HG02943 (cell line): Measurements from ENCODE around the gene PLAGL2.

Experiments used
- ATAC-seq: cut with Tn5 transposase; IDR thresholded peaks from one replicate; pipeline ENCODE4 v1.9.1; 2021; ENCODE audit warnings: mild to moderate bottlenecking, low read depth, moderate library complexity; ENCODE audit not compliant: unreplicated experiment

Gene PLAGL2

DNA sequence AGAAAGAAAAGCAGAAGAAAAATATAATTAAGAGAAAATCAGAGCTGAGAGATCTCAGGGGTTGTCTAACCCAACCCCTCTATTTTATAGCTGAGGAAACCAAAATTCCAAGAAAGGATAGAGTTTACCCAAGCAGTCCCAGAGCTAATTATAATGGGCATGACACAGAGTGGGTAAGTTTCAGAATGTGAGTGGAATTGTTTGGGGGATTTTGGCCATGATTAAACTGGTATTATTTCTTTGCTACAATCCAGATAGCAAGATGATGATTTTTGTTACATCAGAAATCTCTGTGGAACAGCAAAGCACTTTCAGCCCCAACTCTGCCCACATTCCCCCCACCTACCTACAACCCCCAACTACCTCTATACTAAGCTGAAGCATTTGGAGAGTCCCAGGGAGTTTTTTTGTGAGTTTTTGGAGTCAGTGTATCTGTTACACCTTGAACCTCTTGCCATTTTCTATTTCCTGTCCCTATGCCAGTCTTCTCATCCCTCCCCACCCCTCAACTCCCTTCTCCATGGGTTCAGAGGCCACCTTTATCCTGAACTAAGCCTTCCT is 24.9 kb upstream of the PLAGL2 start:
- no peak for ATAC-seq

DNA sequence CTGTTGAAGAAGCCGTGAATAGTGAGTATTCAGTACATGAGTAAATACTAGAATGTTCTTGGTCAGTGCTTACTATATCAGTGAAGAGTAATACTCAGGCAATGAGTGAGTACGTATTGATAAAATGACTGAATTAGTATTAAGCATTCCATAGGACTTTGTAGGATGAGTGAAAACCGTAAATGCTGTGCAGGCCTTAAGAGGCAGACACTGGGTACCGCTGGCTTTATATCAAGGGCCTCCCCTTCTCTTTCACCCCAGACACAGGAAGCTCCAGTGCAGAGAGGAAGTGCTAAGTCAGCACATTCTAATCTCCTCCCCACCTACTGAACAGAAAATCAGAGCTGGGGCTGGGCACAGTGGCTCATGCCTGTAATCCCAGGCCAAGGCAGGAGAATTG is 24.3 kb upstream of the PLAGL2 start:
- ATAC-seq = no peak

DNA sequence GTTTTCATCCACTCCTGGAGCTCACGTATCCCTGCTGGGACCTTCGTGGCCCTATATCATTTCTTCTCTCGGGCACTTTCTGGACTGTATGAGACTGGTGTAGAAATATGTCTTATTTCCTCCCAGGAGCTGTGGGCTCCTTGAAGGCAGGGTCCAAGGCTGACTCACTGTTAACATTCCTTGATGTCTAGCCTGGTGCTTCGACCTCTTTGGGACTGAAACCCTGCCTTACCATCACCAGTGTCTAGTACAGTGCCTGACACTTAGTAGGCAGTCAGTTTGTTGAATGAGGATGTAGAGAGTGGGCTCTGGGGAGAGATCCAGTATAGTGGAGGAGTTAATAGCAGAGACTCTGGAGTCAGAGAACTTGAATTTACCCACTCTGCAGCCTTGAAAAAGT is 23.7 kb upstream of the PLAGL2 start:
- no peak for ATAC-seq

DNA sequence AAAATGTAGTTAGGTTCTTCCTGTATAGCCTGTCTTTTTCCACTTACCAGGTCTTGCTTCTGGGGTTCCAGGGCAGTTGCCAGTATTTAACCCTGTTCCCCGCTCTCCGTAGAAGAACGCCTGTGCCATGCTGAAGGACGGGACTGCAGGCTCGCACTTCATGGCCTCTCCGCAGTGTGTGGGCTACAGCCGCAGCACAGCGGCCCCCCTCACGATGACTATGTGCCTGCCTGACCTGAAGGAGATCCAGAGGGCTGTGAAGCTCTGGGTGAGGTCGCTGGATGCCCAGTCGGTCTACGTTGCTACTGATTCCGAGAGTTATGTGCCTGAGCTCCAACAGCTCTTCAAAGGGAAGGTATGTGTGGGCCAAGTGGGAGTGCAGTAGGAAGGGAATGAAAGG is 23.2 kb upstream of the PLAGL2 start:
- no peak for ATAC-seq

DNA sequence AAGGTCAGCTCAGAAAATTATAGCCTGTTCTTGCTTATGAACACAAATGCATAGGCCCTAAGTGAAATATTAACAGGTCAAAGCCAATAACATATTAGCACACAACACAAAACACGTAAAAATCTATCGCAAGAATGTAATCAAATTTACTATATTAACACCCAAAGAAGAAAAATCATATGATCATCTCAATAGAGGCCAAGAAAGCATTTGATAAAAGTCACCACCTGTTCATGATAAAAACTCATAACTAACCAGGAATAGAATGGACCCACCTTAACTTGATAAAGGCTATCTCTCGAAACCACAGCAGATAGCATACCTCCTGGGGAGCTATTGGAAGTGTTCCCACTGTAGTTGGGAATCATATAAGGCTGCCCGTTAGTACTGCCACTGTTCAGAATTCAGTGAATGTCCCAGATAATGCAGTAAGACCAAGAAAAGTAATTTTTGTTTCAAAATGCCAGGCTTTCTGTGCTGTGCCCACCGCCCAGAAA is 21.8 kb upstream of the PLAGL2 start:
- ATAC-seq = no peak

DNA sequence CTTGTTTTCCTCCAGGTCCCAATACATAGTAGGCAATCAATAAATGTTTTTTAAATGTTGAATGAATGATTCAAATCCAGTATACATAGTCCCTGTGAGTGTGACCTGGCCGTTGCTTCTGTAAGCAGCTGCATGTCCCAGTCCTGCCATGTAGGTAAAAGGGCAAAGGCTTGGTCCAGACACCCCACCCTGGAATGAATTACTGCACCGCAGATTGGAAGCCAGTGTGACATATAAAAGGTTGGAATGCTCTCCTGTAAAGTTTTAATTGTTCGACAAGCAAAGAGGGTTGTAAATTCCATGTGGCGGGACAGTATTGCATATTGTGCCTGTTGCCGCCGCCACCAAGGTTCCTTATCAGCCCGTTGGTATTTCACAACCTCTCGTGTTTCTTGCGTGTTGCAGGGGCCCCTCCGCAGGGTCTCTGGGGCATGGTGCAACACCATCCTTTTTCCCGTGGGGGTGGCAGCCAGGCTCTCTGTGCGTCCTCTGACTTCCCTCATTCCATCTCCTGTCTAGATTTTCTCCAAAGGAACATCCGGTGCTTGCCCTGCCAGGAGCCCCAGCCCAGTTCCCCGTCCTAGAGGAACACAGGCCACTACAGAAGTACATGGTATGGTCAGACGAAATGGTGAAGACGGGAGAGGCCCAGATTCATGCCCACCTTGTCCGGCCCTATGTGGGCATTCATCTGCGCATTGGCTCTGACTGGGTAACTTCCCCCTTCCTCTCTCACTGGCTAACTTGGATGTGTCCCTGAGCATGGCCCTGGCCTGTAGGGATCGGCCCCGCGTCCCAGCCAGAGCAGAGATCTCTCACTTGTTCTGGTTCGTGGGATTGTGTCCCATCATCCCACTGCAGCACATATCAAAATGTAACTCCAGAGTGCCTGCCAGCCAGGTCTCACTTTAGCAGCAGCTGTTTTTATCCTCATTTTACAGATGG is 20.5 kb upstream of the PLAGL2 start:
- ATAC-seq = no peak

DNA sequence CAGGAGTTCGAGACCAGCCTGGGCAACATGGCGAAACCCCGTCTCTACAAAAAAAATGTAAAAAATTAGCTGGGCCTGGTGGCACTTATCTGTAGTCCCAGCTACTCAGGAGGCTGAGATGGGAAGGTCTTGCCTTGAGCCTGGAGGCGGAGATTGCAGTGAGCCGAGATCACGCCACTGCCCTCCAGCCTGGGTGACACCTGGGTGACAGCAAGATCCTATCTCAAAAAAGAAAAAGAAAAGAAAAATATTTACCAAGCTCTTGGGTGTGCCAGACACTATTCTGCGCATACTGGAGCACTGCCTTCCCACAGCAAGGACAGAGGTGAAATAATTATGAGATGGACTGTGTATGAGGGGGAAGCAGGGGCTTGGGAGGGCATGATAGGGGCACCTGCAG is 19.8 kb upstream of the PLAGL2 start:
- no peak for ATAC-seq

DNA sequence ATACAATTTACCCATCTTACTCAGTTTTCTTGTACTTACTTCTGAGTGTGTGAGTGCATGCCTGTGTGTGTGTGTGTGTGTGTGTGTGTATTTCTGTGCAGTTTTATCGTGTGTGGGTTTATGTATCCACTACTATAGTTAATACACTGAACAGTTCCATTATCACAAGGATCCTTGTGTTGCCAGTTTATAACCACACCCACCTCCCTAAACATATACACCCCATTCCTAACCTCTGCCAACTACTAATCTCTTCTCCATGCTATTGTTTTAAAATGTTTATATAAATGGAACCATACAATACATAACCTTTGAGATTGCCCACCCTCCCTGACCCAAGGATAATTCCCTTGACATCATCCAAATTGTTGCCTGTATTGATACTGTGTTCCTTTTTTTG is 18.8 kb upstream of the PLAGL2 start:
- ATAC-seq = no peak

DNA sequence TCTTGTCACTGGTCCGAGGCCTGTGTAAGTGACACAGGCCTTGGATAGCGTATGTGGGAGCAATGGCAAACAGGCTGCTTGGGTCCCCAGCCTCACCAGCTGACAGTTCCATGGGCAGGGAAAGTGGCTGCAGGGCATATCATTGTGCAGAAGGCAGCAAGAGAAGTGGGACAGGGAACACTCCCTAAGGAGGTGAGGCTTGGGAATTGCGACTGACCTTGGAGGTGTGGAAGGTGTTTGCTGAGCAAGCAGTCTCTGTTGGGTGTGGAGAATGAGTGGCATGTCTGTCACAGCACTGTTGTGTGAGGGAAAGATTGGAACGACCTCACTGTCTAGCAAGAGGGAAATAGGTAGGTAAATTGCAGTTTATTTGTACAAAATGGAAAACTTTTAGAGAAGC is 16.9 kb upstream of the PLAGL2 start:
- ATAC-seq = no peak

DNA sequence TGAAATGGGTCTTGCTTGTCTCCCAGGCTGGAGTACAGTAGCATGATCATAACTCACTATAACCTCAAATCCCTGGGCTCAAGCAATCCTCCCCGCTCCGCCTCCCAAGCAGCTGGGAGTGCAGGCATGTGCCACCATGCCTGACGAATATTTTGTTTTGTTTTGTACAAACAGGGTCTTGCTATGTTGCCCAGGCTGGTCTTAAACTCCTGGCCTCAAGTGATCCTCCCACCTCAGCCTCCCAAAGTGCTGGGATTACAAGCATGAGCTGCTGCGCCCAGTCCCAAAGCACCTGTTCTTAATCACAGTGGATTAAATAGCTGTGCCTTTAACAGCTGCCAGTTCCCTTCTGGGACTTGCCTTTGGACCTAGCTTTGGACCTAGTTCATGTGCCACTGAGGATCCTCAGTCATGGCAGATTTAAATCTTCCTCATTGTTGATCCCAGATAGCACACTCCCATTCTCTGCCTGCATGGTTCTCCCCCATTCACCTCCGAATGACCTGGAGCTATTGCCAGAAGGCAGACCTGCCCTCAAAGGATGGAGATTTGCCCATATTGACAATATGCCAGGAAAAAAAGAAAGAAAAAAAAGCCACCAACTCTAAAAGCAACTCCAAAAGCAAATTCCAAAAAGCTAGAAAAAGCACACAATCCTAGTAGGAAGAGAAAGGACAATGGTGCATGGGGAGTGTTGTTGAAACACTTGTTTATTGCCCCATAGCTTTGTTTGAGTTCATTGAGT is 10.8 kb upstream of the PLAGL2 start:
- ATAC-seq = no peak

DNA sequence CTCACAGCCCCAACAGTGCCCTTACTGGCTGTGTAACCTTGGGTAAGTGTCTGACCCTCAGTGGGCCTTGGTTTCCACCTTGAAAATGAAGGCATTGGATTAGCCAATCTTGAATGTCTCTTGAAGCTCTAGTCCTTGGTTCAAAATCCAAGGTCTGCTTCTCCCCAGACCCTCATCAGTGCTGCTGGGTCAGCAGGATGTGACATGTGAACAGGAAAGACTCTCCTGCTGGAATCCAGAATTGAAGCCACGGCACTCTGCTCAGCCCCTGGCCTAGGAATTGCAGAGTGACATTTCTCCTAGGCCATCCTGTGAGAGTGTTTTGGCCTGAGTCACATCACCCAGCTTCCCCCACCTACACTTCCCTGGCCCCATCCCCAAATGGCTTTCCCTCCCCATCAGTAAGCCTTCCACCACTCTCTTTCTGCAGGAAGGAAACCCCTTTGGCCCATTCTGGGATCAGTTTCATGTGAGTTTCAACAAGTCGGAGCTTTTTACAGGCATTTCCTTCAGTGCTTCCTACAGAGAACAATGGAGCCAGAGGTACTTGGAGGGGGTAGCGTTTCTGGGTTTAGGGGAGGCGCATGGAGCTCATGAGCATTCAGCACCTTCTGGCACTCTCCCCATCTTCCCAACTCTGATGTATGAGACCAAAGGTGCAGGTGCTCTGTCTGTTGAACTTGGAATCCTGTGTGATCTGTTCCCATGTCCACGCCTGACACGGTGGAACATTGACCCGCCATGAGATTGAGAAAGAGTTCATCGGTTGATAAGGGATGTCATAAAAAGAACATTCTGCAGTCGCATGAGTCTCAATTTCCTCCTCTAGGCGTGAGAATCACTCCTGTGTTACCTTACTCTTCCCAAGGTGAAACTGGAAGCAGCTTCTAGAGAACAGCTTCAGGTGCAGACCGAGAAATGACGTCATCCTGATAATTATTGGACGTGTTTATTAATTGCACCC is 8.9 kb upstream of the PLAGL2 start:
- no peak for ATAC-seq

DNA sequence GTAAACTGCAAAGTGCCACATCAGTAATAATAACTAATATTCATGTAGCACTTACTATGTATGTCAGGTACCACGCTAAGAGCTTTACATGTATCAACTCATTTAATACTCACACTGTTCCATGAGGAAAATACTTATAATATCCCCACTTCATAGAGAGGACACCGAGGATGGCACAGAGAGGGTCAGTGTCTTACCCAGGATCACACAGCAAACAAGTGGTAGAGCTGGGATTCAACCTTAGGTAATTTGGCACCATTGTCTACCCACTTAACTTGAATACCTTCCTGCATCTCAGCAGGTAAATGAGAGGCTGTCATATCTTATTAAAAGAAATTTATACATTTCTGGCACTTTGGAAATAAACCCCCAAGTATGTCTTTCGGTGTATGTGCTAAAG is 8.2 kb upstream of the PLAGL2 start:
- ATAC-seq = no peak

DNA sequence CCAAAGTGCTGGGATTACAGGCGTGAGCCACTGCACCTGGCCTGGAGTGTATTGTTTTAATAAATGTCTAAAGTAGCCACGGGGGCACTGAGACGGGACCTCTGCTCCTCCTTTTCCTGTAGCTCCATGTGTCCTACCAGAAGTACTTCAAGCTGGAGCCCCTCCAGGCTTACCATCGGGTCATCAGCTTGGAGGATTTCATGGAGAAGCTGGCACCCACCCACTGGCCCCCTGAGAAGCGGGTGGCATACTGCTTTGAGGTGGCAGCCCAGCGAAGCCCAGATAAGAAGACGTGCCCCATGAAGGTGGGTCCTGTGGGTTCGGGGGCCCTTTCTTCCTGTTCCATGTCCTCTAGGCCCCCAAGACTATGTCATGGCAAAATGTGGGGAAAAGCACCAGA is 7.6 kb upstream of the PLAGL2 start:
- no peak for ATAC-seq

DNA sequence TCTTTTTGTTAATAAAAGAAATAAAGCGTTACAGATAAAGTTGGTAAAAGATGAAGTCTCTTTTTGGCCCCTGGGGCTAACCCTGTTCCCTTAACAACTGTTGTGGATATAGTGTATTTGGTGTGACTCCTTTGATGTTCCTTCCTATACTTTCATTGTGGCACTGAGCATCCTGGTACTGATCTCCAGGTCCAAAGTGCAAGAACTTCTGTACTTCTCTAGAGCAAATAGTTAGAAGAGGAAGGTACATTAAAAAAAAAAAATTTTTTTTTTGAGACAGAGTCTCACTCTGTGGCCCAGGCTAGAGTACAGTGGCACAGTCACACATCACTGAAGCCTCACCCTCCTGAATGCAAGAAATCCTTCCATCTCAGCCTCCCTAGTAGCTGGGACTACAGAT is 6.3 kb upstream of the PLAGL2 start:
- no peak for ATAC-seq

DNA sequence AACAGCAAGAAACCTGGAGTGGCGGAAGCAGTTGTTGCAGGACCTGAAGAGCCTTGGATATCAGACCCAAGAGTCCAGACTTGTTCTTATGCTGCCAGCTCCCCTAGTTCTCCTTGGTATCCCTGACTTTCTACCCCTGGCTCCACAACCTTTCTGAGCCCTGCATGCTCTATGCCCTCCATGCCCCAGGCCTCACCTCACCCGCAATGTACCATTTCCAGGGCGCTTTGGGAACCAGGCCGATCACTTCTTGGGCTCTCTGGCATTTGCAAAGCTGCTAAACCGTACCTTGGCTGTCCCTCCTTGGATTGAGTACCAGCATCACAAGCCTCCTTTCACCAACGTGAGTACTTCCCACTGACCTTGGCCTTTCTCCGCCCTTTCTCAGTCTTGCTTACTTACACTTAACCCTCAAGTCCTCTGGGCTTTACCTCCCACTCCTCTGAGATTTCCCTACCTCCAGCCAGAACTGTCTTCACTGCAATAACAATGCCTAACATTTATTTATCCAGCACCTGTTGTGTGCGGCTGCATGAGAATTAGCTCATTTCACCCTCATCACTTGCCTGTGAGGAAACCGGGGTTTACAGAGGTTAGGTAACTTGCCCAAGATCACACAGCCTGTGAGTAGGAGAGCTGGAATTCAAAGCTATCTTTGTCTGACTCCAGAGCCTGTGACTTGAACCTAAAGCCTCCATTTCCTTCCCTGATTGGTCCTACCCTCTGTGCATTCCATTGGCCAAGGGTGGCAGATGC is 2.5 kb upstream of the PLAGL2 start:
- ATAC-seq = no peak

DNA sequence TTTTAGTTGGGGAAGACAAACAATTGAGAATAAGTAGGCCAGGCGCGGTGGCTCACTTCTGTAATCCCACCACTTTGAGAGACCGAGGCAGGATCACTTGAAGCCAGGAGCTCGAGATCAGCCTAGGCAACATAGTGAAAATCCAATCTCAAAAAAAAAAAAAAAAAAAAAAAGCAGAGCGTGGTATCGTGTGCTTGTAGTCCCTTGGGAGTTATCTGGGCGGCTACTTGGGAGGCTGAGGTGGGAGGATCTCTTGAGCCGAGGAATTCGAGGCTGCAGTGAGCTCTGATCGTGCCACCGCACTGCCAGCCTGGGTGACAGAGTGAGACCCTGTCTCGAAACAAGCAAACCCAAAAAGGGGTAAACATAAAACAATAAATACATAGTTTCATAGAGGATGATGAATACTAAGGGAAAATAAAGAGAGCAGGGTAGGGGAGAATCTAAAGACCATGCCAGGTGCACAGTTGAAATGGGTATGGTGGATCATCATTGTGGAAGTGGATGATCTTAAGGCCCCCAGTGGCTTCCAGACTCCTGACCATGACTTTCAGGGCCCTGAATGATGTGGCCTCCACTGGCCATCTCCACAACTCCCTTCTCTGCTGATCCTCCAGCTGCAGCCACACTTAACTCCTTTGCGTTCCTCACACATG is 1.1 kb upstream of the PLAGL2 start:
- no peak for ATAC-seq

DNA sequence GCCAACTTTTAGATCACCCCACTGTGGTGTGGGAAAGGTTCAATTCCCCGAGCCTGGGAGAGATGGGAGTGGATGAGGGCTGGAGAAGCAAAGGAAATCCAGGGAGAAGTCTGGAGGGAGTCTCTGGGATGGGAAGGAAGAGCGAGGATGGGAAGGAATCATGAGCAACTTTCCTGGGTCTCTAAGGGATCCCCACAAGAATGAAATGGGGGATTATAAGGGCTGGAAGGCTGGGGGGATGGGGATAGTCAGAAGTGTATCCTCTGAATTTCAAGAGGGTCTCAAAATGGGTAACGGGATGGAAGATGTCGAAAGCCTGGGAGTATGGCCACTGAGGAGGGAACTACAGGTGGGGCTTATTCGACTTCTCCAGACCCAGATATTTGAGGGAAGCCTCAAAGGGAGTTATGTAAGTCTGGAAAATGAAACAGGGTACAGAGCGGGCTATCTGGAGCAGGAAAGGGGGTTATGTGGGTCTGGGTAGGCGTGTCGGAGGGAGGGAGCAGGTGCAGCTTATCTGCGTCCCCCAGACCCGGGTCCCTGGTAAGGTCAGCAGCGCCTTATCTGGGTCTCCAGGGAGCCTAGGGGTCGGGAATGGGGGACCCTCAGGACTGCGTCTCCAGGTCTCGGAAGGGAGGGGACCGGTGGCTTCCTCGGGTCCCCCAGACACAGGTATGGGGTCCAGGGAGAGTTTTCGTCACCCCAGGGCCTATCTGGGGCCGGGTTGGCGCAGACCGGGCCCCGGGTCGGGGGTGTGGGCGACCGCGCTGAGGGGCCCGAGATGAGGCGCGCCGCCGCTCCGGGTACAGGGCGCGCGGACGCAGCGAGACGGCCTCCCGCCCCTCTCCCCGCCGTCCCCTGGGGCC is 550 bp downstream of the PLAGL2 start:
- peak; percentile 11 for ATAC-seq
